Inflammatory macrophage treated with lipopolysaccharide for 1 hour (primary cell): ENCODE results near the gene EZR.
A peak's percentile ranks its signal among the peaks of the same experiment; 100 is the strongest.

ENCODE experiments used
- DNase-seq, 2 donors: peaks; one replicate each; pipeline ENCODE4 v3.0.0-alpha.2; 2020 to 2022

The EZR gene

GRCh38 chr6:158819213-158819976 is at the start of gene EZR:
EZR (minus strand) TSS chr6:158819368; CDS start chr6:158818093, 1,275 bp downstream.
- DNase-seq = peak; percentile 71 to 77

- DNase-seq = no peak
Observed at GRCh38 chr6:158868122-158868480, 48.9 kb upstream of the EZR start.

GRCh38 chr6:158867381-158868121 is 48.4 kb upstream of the EZR start:
- DNase-seq = no peak

GRCh38 chr6:158865769-158866168 is 46.6 kb upstream of the EZR start:
- no peak for DNase-seq

- DNase-seq = no peak
Observed at GRCh38 chr6:158863646-158864045, 44.5 kb upstream of the EZR start.

DNA sequence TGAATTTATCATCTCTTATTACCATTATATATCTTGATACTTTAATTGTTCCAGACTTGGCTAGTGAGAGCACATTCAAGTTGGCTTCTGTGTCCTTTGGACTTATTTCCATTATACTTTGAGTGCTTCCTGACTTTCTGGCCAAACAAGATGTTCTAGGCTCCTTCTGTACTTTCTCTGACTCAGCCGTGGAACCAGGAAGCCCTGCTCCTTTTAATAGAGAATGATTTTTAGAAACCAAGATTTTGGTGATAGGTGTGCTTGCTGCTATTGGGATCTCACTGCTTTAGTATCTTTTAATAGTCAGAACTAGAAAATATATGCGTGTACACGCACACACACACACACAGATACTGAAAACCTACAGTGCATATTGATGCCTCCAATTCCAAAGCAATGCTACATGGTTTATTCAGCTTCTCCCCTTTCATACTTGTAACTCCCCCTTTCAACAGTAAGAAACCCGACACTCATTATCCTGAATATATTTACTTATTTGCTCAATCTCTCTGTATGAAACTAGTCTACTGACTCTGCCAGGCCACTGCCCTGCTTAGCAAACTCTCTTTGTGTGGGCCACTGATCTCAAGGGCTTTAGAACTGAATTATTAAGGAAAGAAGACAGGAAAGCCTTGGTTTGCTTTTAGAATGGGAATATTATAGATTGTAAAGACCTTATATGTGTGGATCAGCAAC is 42.7 kb upstream of the EZR start:
- DNase-seq = no peak

DNA sequence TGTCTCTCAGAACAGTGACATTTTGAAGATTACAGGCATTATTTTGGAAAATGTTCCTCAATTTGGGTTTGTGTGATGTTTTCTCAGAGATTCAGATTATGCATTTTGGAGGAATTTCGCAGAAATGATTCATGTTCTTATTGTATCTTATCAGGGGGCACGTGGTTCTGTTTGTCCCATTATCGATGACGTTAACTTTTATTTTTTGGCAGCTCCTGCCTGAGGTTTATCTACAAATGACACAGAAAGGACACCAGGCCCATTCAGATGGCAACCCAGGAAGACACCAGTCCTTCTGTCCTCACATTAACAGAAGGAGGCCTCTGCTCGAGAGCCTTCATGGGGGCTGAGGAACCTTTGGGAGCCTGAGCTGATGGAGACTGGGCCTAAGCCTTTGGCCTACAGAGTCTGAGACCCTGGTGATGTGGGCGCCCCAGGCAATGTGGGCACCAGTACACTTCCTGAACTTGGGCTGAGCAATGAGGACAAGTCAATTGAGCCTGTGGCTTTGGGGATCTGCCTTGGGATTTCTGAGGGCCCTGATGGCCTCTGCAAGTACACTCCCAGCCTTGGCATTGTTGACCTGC is 41.2 kb upstream of the EZR start:
- no peak for DNase-seq

DNA sequence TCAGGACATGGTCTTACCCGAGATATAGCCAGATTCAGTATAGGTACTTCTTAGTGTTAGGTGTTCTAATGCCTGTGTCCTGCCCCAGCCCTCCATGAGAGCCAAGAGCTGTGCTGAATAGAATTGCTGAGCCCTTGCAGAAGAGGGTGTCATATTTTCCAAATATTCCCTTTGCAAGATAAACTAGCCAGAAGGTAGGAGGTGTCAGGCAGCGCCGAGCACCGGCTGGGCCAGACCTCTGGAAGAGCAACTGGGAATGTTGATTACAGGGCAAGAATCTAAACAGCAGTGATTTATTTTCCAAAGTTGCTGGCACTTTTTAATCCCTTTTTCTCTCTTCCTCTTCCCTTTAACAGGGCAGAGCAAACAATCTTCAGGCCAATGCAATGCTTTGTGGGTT is 37.1 kb upstream of the EZR start:
- no peak for DNase-seq

- DNase-seq = peak in 1 of 2 donors; percentile 30
Observed at GRCh38 chr6:158854214-158855101, 35.3 kb upstream of the EZR start.

GRCh38 chr6:158853880-158854213 is 34.7 kb upstream of the EZR start:
- no peak for DNase-seq

DNA sequence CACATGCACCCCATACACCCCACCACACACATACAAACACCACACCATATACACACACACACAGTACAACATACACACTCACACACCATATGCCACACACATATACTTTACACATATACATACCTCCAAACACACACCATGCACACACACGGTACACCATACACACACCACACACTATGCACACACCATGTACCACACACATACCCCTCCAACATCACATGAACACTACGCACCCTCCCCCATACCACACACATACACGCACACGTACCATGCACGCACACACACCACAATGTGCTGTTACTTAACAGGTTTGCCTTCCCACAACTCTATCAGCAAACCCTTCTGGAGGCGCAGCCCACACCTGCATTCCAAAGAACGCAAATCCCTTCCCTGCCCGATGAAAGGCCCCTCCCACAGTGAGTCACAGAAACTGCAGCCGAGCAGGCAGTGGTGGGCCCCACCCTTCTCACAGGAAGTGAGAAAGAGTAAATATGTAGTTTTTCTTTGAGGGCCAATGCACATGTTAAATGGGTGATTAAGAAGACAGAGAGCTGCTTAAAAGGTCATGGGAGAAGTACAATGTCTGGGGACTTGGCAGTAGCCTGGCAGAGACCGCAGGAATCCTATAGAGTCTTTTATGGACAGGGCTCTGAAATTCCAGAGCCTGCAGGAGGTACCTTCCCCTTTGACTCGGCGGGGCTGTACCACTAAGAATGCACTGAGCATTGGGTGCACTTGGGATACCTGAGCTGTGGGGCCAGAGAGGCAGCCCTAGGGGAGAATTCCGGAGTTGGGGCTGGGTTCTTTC is 34.1 kb upstream of the EZR start:
- DNase-seq = peak; percentile 61 to 74

DNA sequence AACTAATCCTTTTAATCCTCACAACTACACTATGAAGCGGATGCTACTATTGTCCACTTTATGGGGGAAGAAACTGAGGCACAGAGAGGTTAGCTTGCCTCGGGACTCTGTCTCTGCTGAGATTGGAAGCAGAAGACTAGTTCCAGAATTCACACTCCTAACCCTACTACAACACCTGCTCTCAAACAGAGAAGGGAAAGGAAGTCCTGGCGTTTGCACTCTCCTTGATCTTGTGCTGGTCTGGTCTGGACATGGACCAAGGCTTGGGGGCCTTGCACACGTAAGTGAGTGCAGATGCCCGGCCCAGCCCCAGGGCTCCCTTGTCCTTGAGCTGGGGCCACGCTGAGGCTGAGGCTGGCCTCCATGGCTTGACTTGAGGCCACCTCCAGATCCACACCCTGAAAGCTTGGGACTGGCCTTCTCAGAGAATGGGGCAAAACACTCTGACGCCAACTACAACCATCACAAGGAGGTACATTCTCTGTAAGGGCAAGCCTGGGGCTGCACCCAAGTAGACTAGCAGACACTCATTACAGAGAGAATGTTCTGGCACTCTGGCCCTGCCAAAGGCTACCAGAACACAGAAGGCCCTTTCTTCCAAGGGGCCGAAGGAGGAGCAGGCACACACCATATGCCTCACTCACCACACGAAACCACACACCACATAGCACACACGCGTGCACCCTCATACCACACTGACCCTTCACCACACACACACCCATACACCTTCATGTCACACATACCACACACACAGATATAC is 33.3 kb upstream of the EZR start:
- no peak for DNase-seq

- DNase-seq = no peak
Observed at GRCh38 chr6:158850807-158851115, 31.6 kb upstream of the EZR start.

DNA sequence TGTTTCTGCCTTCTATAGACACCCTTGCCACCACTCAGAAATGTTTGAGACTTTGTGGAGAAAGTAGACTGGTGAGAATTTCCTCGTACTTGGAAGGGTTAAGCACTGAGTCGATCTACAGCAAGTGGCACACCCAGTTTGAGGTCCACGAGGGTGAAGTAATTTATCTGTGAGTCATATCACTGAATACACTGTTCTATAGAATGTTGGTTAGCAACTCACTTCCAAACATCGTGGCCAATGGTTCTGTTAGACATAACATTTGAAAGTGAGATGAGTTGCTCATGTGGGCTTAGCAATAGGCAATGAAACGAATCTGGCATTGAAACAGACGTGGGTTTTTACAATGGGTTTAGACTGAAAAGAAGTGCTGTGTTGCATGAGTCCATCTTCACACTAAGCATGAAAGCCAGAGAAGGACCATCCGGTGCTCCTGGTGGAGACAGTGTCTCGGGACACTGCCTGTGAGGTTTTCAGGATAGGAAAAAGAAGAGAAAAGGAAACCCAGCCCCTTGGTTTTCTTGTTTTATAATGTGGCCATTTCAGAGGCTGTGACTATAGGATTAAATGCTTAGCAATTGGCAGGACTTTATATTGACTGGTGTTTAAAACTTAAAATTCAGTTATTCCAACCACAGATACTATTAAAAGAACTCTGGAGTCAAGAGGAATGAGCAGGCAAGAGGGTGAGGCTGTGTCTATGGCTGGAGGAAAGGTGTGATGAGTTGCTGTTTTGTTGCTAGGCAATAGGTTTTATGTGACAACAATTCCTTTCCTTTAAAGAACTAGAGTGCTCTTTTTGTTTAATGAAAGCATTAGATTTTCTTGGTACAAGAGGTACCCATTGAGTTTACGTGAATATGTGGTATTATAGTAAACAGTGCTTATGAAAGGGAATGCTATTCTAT is 31.0 kb upstream of the EZR start:
- DNase-seq = peak; percentile 68 to 79

GRCh38 chr6:158848490-158848895 is 29.3 kb upstream of the EZR start:
- DNase-seq = no peak

GRCh38 chr6:158847786-158848185 is 28.6 kb upstream of the EZR start:
- DNase-seq = no peak

- DNase-seq = no peak
Observed at GRCh38 chr6:158847012-158847529, 27.9 kb upstream of the EZR start.

- peak in 1 of 2 donors; percentile 38 for DNase-seq
Observed at GRCh38 chr6:158843751-158844683, 24.8 kb upstream of the EZR start.
